ENCODE measurements around the gene ZNF391. TPM values are rescaled to one million over a fixed set of nuclear protein-coding genes. Genes with fewer than 3 reads are reported as not detected.

The ZNF391 gene
- total RNA-seq, 1 experiment from 2014 or later: 5.4 TPM

DNA sequence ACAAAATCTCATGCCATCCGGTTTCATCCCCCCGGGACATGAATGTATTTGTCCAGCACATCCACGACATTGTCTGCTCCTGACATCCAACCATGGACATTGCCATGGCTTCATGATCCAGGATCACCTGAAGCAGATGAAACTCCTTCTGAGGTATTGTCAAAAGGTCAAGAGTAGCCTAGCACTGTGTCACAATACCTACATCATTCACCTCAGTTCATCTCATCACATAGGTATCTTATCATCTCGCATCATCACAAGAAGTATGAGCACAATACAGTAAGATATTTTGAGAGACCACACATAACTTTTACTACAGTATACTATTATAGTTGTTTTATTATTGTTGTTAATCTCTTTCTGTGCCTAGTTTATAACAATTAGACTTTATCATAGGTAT is 50.8 kb downstream of the ZNF391 start:
- Histone ChIP-seq H2AFZ (ENCODE audit: low read length) (no peak overlapping the region), H3K9me3 (ENCODE audit: control insufficient read depth, low read depth, low read length) (no peaks in the 10 kb centered on the region), H3K27ac (ENCODE audit: insufficient read length, low read depth, low read length) (no peak overlapping the region), H3T11ph (ENCODE audit: low read length) (no peak overlapping the region), H3K14ac (ENCODE audit: insufficient read depth, low read length) (no peak overlapping the region), H3K4me2 (ENCODE audit: insufficient read depth, insufficient read length, low read length) (no peak overlapping the region), H2BK12ac (ENCODE audit: insufficient read length, low read depth, low read length) (no peak overlapping the region), H3K79me1 (ENCODE audit: insufficient read depth, low read depth, low read length, poor library complexity, severe bottlenecking) (no peaks in the 10 kb centered on the region), H3K4me1 (ENCODE audit: insufficient read depth, low read length) (no peaks in the 10 kb centered on the region), H3K4ac (ENCODE audit: low read depth, low read length) (no peak overlapping the region), H3K56ac (ENCODE audit: insufficient read length, low read depth, low read length) (no peak overlapping the region), H2BK20ac (ENCODE audit: low read depth, low read length, poor library complexity, severe bottlenecking) (no peak overlapping the region), H3K79me2 (ENCODE audit: insufficient read depth, low read length) (no peaks in the 10 kb centered on the region), H3K27me3 (ENCODE audit: insufficient read depth, low read length) (no peaks in the 10 kb centered on the region), H4K8ac (replicated peaks; ENCODE audit: insufficient read length, low read depth, low read length) (no peak overlapping the region), H3K18ac (ENCODE audit: insufficient read length, low read depth, low read length) (no peak overlapping the region), H2AK5ac (ENCODE audit: insufficient read length, low read length) (no peak overlapping the region), H3K23me2 (ENCODE audit: insufficient read length, low read depth, low read length, poor library complexity, severe bottlenecking) (no peaks in the 10 kb centered on the region), H2BK5ac (ENCODE audit: insufficient read length, low read length) (no peak overlapping the region), H4K20me1 (ENCODE audit: control insufficient read depth, insufficient read depth, insufficient read length) (no peaks in the 10 kb centered on the region), H3K23ac (ENCODE audit: insufficient read length, low read depth, low read length) (no peak overlapping the region), H2BK15ac (ENCODE audit: low read depth, low read length) (no peak overlapping the region), H4K5ac (ENCODE audit: insufficient read length, low read depth, low read length) (no peak overlapping the region), H4K91ac (ENCODE audit: insufficient read length, low read depth, low read length) (no peak overlapping the region), H2BK120ac (ENCODE audit: low read depth, low read length, poor library complexity, severe bottlenecking) (no peak overlapping the region), H3K9ac (ENCODE audit: extremely low read depth, insufficient read length, low read length) (no peak overlapping the region)
- H3K9me3 Mint-ChIP-seq: peaks cover 24 to 36% of the 10 kb centered on the region in 2 experiments
- H3K4me3 Mint-ChIP-seq: no peak overlapping the region
- H3K4me1 Mint-ChIP-seq: no peaks in the 10 kb centered on the region
- WGBS (ENCODE audit: extremely low coverage, insufficient read length, low lambda C conversion rate): no CpG with 5 or more reads among the region's 4 CpGs
- H3K27ac Mint-ChIP-seq: no peak overlapping the region
- no peak for DNase-seq
- H3K36me3 Mint-ChIP-seq (ENCODE audit: insufficient read depth in 1 of 3, low read depth in 3 of 3): no peaks in the 10 kb centered on the region; a peak in 2 of 7 replicates
- no peaks in the 10 kb centered on the region for H3K27me3 Mint-ChIP-seq (ENCODE audit: low read depth)
- TF ChIP-seq, protein P1, sequence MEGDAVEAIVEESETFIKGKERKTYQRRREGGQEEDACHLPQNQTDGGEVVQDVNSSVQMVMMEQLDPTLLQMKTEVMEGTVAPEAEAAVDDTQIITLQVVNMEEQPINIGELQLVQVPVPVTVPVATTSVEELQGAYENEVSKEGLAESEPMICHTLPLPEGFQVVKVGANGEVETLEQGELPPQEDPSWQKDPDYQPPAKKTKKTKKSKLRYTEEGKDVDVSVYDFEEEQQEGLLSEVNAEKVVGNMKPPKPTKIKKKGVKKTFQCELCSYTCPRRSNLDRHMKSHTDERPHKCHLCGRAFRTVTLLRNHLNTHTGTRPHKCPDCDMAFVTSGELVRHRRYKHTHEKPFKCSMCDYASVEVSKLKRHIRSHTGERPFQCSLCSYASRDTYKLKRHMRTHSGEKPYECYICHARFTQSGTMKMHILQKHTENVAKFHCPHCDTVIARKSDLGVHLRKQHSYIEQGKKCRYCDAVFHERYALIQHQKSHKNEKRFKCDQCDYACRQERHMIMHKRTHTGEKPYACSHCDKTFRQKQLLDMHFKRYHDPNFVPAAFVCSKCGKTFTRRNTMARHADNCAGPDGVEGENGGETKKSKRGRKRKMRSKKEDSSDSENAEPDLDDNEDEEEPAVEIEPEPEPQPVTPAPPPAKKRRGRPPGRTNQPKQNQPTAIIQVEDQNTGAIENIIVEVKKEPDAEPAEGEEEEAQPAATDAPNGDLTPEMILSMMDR (conservative IDR thresholded peaks at IDR 0.05): no peak
